ENCODE data around the gene FLNA.
A peak's percentile ranks its signal among the peaks of the same experiment; 100 is the strongest.
"Not testable (repeated sequence)": the region's sequence is repeated elsewhere in the genome, so short reads cannot be mapped to it uniquely, and the experiment has no call there.

Gene FLNA, protein sequence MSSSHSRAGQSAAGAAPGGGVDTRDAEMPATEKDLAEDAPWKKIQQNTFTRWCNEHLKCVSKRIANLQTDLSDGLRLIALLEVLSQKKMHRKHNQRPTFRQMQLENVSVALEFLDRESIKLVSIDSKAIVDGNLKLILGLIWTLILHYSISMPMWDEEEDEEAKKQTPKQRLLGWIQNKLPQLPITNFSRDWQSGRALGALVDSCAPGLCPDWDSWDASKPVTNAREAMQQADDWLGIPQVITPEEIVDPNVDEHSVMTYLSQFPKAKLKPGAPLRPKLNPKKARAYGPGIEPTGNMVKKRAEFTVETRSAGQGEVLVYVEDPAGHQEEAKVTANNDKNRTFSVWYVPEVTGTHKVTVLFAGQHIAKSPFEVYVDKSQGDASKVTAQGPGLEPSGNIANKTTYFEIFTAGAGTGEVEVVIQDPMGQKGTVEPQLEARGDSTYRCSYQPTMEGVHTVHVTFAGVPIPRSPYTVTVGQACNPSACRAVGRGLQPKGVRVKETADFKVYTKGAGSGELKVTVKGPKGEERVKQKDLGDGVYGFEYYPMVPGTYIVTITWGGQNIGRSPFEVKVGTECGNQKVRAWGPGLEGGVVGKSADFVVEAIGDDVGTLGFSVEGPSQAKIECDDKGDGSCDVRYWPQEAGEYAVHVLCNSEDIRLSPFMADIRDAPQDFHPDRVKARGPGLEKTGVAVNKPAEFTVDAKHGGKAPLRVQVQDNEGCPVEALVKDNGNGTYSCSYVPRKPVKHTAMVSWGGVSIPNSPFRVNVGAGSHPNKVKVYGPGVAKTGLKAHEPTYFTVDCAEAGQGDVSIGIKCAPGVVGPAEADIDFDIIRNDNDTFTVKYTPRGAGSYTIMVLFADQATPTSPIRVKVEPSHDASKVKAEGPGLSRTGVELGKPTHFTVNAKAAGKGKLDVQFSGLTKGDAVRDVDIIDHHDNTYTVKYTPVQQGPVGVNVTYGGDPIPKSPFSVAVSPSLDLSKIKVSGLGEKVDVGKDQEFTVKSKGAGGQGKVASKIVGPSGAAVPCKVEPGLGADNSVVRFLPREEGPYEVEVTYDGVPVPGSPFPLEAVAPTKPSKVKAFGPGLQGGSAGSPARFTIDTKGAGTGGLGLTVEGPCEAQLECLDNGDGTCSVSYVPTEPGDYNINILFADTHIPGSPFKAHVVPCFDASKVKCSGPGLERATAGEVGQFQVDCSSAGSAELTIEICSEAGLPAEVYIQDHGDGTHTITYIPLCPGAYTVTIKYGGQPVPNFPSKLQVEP (N-terminal part only)

DNA sequence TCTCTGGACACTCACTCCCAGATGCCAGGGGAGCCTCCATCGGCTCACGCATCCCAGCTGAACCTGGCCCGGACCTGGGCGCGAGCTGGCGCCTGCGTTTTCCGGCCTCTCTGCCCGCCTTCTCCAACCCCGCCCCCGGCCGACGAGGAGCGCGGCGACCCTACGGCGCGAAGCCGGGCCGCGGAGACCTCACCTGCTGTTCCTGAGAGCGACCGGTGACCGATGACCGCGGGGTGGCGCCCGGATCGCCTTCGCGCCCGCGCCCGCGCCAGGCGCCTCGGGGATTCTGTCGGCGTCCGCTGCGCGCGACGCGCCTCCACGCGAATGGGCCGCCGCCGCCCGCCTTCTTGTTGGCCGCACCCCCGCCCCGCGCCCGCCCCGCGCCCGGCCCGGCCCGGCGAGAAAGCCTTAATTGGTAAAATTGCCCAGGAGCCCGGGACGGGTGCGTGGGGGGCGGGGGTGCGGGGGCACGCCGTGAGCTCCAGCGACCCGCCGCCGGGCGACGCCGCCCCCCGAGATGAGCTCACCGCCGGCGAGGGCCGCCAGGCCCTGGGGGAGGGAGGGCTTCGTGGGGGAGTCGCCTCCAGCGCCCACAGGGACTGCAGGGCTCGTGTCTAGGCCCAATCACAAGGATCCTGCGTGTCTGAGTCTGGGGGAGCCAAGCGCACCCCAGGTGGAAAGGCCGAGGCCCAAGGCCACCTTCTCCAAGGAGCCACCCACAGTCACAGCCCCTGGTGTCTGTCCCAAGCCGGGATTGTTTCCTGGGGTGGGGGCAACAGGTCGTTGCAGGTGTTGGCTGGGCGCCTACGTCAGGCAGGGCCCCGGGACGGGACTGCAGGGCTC, at the start of gene FLNA:
FLNA (minus strand) TSS at position 322 of the 843 bp plus-strand sequence. CDS start 3,389 bp downstream, outside the sequence.
- peak within 1 kb of the TSS; percentile 17 for H3K4me3 ChIP-seq (ENCODE audit: low read depth, low read length)

DNA sequence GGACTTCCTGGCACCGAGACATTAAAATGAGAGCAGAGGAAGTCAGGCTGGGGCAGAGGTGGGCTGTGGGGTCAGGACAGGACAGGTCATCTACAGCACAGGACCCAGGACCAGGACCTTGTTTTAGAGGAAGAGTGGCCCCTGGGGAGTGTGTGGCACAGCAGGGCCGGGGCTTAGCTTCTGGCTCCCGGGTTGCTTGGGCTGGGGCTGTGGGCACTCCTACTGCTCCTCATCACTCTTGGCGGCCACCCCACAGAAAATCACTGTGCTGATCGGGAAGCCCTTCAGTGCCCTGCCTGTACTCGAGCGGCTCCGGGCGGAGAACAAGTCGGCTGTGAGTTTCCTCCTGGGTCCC, 45.9 kb upstream of the FLNA start:
- H3K4me3 ChIP-seq (ENCODE audit: low read depth, low read length): no peak overlapping the region

- no peak overlapping the region for H3K4me3 ChIP-seq (ENCODE audit: low read depth, low read length)
Observed at GRCh38 chrX:154419688-154420401, 45.4 kb upstream of the FLNA start.

DNA sequence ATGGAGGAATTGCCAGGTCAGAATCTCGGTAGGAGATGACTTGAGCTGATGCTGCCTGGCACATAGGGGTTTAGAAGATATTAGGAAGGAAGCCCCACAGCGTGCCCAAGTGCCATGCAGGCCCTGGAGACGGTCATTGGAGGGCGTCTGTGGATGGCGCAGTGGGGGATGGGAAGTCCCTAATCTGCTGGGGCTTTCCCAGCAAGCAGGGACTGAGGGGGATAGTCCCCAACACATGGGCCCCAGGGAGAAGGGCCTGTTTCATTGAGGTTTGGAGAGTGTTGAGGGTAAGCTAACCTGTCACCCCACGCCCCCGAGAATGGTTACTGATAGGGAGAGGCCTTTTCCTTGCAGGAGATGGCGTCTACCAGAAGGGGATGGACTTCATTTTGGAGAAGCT, 44.8 kb upstream of the FLNA start:
- H3K4me3 ChIP-seq (ENCODE audit: low read depth, low read length): no peak overlapping the region

DNA sequence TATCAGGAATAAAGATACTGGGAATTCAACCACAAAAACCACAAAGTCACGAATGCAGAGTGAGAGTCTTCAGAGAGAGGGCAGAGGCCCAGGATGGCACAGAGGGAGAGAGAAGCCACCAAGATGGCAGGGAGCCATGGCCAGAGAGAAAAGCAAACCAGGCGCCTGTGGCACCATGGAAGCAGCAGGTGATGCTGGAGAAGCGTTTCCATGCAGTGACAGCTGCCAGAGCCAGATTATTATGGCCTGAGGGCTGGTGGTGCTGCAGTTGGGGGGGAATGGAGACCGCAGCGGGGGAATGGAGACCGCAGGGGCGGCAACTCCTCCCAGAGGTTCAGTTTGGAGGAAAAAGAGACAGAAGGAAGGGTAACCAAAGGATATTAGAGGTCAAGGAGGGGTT, 42.7 kb upstream of the FLNA start:
- no peak overlapping the region for H3K4me3 ChIP-seq (ENCODE audit: low read depth, low read length)

- H3K4me3 ChIP-seq (ENCODE audit: low read depth, low read length): no peak overlapping the region
Observed at GRCh38 chrX:154413142-154413541, 38.7 kb upstream of the FLNA start.

- H3K4me3 ChIP-seq (ENCODE audit: low read depth, low read length): no peak overlapping the region
Observed at GRCh38 chrX:154412468-154412867, 38.0 kb upstream of the FLNA start.

DNA sequence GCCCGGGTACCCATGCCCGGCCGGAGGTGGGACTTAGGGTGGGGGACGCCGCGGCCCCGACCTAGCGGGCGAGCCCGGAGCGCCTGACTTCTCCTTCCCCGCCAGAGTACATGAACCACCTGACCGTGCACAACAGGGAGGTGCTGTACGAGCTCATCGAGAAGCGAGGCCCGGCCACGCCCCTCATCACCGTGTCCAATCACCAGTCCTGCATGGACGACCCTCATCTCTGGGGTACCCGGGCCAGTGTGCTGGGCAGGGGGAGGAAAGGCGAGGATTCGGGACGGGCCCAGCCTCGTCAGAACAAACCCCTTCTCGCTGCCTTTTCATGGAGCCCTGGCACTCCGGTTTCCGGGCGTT, 37.5 kb upstream of the FLNA start:
- H3K4me3 ChIP-seq (ENCODE audit: low read depth, low read length): peak overlapping the region; percentile 51

DNA sequence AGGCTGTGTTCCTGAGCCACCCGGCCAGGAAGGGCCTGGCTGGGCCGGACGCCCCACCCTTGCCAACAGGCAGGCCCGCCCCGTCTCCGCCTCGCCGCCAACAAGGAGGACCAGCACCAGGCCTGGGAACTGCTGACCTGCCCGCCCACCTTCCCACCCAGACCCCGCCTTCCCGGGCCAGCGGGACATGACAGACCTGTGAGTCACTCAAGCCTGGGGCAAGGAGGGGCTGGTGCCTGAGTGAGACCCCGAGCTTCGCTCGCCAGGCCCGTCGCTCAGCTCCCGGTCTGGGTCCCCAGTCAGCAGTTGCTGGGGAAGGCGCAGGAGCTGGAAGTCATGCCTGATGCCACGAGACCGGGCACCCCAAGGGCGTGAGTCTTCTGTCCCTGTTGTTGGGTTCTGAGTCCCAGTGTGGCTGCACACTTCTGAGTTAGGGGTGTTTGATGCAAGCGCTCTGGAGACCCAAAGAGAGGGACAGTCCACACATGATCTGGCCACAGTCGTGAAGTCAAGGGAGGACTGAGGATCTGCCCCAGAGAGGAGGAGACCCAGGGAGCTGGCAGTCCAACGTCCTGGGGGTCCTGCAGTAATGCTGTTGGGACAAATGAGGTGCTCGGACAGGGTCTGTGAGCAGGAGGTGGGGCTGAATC, 34.9 kb upstream of the FLNA start, which contains the start of gene DNASE1L1:
DNASE1L1 (minus strand) TSS at position 33 of the 650 bp plus-strand sequence. CDS start 3,686 bp downstream, outside the sequence.
- H3K4me3 ChIP-seq (ENCODE audit: low read depth, low read length): no peak within 1 kb of the TSS

DNA sequence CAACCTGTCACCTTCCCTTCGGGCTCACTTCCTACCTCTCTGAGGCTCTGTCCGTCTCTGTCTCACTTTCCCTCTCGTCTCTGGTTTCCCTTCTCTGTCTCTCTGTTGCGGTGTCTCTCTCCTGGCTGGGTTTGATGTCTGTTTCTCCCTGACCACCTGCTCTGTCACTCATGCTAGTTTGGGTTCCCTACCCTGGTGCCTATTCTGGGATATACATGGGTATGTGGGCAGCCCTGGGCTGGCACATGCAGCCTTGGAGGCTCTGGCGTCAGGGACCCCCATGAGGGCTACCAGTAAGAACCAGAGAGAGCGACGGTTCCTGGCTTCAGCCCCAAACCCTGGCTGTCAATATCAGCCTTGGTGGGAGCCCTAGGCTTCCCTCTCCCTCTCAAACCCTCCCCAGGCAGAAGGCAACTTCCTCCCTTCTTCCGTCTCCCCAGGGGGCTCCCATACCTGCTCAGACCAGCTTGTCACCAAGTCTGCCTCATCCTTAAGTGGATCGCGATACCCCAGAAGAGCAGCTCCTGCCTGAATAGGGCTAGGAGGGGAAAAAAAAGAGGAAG, 34.3 kb upstream of the FLNA start:
- no peak overlapping the region for H3K4me3 ChIP-seq (ENCODE audit: low read depth, low read length)

- no peak overlapping the region for H3K4me3 ChIP-seq (ENCODE audit: low read depth, low read length)
Observed at GRCh38 chrX:154404625-154405192, 30.3 kb upstream of the FLNA start.

DNA sequence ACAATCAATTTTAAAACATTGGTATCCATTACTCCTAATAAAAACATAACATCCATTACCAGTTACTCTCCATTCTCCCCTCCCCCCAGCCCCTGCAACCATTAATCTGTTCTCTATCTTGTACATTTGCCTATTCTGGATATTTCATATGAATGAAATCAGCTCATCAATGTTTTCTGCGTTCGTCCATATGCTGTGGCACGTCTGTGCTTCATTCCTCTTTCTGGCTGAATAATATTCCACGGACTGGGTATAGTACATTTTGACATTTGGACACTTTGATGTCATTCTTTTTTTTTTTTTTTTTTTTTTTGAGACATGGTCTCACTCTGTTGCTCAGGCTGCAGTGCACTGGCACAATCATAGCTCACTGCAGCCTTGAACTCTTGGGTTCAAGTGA, 29.4 kb upstream of the FLNA start:
- H3K4me3 ChIP-seq (ENCODE audit: low read depth, low read length): no peak overlapping the region

GRCh38 chrX:154403192-154403591, 28.8 kb upstream of the FLNA start:
- no peak overlapping the region for H3K4me3 ChIP-seq (ENCODE audit: low read depth, low read length)

GRCh38 chrX:154402622-154403127, 28.2 kb upstream of the FLNA start:
- H3K4me3 ChIP-seq (ENCODE audit: low read depth, low read length): no peak overlapping the region

GRCh38 chrX:154401918-154402621, 27.6 kb upstream of the FLNA start:
- no peak overlapping the region for H3K4me3 ChIP-seq (ENCODE audit: low read depth, low read length)

DNA sequence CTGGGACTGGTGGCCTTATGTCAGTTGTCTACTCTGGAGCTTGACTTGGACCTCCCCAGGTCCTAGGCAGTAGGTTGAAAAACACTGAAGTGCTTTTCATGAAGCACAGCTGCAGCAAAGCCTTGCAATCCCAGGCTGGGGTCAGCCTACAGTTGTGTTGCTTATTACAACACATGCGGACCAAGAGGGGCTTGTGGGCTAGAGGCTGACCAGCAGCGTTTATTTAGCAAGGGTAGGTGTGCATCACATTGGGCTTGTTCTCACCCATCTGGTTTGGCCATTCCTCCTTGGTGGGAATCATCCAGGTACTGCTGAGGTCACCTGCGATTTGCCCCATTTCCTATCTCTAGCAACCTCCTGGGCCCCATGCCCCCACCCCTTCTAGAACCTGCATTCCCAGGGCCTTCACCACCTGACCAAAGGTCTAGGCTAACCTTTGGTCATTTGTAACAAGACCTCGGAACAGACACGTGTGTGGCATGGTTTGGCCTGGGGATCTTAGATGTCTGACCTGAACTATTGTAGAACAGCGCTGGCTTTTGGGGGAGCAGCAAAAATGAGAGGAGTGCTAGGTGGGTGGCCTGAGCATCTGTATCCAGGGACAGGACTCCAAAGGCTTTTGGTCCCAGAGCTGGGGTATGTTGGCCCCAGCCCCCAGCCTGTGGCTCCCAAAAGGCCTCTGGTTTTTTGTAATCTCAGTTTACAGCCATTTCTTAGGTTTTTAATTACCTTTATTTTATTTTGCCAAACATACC, 26.8 kb upstream of the FLNA start:
- H3K4me3 ChIP-seq (ENCODE audit: low read depth, low read length): no peak overlapping the region

DNA sequence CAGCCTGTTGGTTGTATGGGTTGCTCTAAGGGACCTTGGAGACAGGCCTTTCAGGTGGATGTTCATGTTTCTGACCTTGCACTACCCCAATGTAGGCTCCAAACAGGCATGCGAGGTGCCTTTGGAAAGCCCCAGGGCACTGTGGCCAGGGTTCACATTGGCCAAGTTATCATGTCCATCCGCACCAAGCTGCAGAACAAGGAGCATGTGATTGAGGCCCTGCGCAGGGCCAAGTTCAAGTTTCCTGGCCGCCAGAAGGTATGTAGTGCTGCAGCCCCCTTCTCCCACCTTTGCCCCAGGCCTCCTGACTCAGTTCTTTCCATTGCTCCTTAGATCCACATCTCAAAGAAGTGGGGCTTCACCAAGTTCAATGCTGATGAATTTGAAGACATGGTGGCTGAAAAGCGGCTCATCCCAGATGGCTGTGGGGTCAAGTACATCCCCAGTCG, 26.0 kb upstream of the FLNA start:
- H3K4me3 ChIP-seq (ENCODE audit: low read depth, low read length): not testable (repeated sequence)
